Ovary (tissue), 3 donors: ENCODE data around the gene NRCAM.

Experiments used
- CTCF ChIP-seq, 3 donors: fragments of 450-650 bp in 2 of 3; fragments of 200-600 bp in 1 of 3; IDR thresholded peaks; one replicate each; pipeline versions ENCODE4 v1.5.1 to v1.8.0; 2016 to 2022; ENCODE audit warnings: antibody characterized with exemption in 3 of 3, mild to moderate bottlenecking in 1 of 3
- EP300 ChIP-seq: sonication (generic); formaldehyde crosslinking; IDR thresholded peaks from one replicate; pipeline ENCODE4 v1.6.1; 2017; ENCODE audit warnings: antibody characterized with exemption
- POLR2A ChIP-seq: fragments of 450-650 bp; IDR thresholded peaks from one replicate; pipeline ENCODE4 v1.6.1; 2017; ENCODE audit warnings: antibody characterized with exemption, mild to moderate bottlenecking, moderate library complexity
- donor health status: DM: no; HTN: no; CAD: no.

GRCh38 chr7:108385834-108386422 lies 70.3 kb downstream of the NRCAM start:
- TF ChIP-seq EP300 (no peak), CTCF (IDR thresholded peaks at IDR 0.05) (no peak), POLR2A (no peak)
